IPS DF 19.7 (cell line): ENCODE results near the gene ACP3.

ENCODE experiments used
- DNase-seq: peaks from one replicate; pipeline ENCODE4 v3.0.0-alpha.2; 2013; ENCODE audit warnings: low read depth, low spot score

ACP3 gene

DNA sequence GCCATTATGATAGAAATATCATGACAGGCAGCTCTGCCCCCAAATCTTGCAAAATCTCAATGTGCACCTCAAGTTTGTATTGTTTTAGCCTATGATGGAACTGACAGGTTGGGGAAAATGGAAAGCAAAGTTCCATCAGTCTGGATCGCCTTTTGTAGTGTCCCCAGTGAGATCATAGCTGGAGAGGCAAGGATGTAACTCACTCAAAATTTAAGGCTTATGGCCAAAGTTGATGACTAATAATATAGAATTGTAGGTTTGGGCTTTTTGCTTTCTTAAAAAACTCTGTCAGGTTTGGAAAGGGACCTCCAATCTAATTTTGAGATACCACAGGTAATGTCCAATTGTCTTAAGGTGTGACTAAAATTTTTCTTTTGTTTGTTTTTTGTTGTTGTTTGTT lies 1.4 kb upstream of the ACP3 start:
- DNase-seq: no peak

DNA sequence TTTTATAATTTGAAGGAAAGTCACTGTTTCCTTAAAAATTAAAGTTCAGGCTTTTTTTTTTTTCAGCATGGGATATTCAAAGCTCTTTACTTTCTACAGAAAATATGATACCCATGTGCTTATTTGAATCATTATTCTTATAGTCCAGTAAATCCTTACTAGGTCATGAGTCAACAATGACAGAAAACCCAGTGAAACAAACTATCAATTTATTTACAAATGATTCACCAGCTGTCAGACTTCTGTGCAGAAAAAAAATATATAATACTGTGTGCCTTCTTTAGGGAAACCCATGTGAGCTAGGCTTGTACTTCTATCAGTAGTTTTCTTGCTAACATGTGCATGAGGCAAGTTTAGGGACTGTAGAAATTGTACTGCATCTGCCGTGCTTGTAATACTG lies 1.2 kb downstream of the ACP3 start:
- no peak for DNase-seq

DNA sequence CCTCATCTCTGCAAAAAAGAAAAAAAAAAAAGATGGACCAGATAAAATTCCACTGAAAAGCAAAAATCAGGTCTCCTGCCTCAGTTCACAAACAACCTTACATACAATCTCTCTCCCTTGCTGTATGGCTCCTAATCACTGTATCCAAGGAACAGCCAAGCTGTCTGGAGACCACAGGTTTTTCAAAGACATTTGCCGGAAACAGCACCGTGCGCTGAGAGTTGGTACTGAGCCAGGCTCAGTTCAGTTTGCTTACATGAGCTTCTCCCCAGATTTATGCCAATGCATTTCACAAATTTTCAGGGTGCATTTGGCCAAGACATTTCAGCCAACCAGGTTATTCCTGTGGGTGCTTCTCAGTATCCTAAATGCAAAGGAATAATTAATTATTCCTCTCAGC lies 4.1 kb downstream of the ACP3 start:
- no peak for DNase-seq

DNA sequence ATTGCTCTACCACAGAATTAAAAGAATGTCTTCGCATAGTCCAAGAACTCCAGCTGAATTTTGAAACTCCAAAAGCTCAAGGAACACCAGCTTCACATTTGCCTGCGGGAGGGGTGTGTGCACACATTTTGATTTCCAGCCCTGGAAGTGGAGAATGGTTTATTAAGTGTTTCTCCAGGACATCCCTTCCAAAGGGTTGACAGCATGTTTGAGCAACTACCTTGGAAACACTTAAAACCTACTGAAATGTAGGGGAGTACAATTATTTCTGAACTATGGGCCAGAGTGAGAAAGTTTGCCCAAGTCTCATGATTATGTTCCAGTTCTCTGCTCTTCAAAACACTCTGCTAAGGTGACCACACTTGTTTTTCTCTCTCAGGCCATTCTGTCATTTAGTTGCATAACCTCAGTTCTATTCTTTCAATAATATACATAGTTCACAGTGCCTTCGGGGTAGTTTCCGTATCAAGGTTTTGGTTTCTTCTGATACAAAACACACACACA lies 7.9 kb downstream of the ACP3 start:
- DNase-seq: no peak

DNA sequence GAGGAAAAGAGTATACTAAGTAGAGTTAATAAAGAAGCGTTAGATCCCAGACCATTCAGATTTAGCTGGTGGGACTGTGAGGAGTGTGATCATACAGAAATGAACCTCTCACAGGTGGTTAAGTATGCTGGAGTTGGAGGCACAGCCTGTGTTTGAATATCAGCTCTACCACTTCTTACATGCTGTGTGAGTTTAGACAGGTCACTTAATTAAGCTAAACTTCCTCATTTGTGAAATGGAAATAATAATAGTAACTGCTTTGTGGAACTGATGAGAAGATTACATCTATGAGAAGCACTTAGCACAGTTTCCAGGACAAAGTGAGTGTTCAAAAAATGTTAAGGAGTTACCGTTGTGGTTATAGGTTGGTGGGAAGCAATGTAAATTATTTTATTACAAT lies 8.4 kb downstream of the ACP3 start:
- no peak for DNase-seq

DNA sequence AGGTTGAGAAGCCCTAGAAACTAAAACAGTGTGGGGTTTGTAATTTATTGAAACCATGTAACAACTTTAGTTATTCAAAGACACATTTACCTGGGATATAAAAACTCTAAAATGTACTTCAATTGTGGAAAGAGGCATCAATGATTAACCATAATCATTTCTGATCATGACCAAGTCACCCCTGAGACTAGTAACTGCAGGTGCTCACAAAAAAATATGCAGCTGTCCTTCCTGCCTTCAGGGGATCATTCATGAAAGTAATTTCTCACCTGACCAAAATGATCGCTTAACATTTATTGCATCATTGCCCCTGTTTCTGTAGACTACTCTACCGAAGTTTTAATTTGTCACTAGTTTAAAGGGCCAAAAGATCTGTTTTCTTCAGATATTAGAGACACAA lies 9.0 kb downstream of the ACP3 start:
- DNase-seq: no peak

DNA sequence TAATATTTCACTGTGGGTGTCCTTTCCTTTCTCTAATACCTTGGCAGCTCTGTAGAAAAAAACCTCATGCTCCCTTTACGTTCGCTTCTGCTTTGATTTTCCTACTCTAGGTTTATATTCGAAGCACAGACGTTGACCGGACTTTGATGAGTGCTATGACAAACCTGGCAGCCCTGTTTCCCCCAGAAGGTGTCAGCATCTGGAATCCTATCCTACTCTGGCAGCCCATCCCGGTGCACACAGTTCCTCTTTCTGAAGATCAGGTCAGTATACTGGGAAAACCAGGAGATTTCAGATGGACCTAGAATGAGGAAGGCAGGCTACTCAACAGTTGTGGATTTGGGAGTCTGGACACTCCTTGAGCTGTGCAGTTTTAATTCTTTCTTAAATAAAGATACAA lies 14.9 kb downstream of the ACP3 start:
- no peak for DNase-seq

DNA sequence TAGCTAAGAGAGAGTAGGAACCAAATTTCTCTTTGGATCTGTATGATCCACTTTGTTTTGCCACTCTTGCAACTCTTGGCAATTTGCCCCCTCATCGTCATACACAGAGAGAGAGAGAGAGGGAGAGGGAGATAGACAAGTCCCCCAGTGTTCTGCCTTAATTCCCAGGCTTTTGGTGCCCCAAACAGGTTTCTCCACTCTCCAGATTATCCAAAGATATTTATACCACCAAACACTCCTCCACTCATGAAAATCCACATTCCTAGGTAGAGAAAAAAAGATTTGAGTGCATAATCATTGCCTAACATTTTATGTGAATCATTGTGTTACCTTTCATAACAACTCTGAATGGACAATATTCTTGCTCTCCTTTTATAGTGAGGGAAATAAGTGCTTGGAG lies 15.3 kb downstream of the ACP3 start:
- DNase-seq: no peak

DNA sequence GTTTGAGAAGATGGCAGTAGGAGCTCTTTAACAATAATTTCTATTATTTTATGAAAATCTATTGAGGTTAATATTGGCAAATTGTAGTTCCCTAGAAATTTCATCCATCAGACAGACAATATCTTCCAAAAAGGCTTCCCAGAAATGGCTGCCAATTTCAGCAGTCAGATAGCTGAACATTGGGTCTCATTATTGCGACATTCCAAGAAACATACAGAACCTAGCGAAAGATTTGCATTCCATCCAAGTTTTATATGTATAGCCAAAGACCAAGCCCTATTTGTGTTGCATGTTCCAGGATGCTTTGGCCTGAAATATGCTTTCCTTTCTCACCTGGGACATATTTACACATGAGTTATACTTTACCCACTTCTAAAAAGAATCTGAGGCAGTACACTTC lies 24.5 kb downstream of the ACP3 start:
- no peak for DNase-seq

DNA sequence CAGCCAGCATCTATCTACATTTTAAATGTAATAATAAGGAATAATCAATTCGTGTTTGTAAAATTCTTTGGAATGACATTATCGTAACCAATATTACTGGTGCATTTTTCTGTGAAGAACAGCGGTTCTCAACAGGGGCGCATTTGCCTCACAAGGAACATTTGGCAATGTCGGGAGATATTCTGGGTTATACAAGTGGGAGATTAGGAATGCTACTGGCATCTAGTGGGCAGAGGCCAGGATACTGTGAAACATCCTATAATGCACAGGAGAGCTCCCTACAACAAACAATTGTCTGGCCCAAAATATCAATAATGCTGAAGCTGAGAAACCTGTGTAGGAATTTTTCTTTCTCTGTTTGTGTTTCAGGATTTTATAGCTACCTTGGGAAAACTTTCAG lies 25.0 kb downstream of the ACP3 start:
- DNase-seq: no peak

DNA sequence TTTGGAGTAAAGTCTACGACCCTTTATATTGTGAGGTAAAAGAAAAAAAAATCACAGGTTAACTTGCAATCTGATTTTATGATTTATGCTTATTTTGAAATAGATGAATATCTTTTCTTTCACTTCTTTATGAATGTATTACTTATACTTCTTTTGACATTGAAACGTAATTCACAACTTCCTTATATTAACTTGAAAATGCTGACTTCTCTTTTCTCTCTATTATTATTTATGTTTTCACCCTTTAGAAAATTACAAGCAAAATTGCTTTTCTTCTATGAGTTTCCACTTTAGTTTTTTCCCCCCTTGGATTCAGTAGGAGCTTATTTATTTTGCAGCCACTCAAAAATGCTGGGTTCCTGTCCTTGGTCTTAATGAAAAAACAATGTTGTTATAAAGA lies 25.4 kb downstream of the ACP3 start:
- no peak for DNase-seq

DNA sequence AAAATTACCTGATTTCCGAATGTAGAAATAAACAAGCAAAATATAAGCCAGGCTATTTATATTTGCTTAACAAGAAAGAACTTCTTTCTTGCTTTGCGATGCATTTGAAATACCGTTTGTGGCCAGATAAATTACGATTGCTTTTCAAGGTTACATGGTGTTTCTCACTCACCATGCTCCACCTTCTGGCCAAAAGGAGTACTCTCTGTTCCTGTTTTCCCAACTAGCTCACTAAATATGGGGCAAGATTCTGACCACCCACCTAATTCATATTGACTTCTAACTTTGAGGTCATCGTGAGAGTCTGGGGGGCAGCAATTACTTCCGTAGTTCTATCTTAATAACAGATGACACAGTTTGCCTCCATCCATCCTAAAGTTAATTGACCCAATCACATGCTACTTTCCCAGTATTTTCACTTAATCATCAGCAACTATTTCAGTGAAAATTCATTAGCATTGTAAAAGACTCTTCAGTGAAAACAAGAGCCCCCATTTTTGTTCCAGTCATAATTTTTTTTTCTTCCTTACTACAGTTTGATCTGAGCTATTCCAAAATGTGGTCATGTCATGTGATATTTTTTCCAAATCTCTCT lies 25.9 kb downstream of the ACP3 start:
- DNase-seq: no peak

DNA sequence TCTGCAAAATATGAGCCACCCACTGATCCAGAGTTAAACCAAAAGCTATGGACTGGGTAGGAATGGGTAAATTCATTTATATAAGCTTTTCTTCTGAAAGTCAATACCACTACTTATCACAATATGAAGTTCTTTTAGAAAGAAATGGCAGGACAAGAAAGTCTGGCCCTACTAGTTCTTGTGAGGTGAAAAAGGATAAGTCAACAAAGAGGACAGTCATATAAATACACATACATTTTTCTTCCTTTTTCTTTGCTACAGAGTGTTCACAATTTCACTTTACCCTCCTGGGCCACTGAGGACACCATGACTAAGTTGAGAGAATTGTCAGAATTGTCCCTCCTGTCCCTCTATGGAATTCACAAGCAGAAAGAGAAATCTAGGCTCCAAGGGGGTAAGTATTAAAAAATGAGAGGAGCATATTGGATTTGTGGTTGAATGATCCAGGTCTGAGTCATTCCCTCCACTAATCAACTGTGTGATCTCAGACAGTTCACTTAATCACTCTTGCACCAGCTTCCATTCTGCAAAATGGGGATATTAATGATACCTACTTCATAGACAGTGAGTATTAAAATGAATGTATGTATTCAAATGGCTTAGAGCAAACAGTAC lies 27.6 kb downstream of the ACP3 start:
- DNase-seq: no peak

DNA sequence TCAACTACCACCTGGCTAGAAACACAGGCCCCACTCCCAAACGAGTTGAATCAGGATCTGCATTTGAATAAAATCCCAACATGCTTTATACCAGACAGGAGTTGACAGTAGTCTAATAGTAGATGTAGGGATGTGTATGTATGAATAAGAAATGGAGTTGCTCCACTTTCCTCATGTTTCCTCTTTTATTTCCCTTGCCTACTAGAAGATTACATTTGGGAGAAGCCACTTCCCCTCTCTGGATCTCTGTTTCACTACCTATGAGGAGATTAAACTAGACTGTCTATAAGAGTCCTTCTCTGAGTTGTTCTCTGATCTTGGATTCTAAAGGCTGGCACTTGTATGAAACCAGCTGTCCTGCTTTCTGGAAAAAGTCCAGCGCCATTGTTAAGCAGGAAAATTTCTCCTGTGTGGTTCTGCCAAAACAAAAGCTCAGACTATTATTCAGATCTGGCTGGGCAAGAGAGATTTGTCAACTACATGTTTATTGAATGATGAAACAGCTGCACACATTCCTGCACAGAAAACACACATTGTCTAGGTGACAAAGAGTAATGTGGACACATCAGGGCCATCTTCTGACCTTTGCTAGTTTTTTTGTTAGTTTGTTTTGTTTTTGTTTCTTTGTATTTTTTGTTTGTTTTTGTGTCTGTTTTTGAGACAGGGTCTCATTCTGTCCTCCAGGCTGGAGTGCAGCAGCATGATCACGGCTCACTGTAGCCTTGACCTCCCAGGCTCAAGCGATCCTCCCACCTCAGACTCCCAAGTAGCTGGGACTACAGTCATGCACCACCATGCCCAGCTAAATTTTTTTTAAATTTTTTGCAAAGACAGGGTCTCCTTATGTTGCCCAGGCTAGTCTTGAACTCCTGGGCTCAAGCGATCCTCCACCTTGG lies 29.9 kb downstream of the ACP3 start:
- DNase-seq: no peak

DNA sequence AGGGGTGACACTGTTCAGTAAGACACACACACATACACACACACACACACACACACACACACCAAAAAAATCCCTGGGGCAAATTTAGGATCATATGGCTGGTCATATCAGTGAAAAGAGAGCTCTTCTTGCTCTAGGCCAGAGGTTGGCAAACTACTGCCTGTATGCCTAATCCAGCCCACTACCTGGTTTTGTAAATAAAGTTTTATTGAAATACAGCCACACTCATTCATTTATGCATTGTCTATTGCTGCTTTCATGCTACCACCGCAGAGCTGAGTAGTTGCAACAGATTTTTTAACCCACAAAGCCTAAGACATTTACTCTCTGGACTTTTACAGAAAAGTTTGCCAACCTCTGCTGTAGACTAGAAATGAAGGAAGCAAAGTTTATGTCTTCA lies 30.6 kb downstream of the ACP3 start:
- DNase-seq: no peak

DNA sequence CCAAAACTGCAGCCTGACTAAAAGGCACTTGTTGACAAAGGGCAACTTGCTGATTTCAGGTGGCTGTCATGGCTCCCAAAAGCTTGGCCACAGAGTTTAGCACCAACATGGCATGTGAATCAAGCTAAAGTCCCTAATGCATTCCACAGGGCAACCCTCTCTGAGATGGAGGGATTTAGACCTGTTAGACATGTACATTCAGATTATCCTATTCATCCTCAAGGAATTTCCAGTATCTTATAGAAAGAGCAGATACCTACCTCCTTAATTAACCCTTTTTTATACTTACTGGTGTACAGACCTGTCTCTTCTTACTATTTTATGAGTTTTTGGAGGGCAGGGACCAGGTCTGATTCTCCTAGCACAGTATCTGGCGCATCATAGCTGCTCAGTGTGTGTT lies 31.3 kb downstream of the ACP3 start:
- DNase-seq: no peak

DNA sequence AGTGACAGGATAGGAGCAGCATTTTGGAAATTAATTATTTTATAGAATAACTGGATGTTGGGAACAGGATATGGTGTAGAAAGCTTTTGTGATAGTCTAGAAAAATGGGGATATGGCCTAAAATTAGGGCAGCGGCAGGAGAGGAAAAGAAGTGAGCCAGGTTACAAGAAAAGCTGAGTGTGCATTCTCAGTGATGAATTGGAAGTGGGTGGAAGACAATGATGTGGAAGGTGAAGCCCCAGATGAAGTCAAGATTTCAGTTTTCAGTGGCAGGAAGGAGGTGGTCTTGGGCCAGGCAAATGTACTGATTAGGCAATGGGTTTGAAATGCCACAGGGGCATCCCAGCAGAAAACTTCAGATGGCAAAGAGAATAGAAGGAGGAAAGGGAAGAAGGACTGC lies 33.6 kb downstream of the ACP3 start:
- no peak for DNase-seq

DNA sequence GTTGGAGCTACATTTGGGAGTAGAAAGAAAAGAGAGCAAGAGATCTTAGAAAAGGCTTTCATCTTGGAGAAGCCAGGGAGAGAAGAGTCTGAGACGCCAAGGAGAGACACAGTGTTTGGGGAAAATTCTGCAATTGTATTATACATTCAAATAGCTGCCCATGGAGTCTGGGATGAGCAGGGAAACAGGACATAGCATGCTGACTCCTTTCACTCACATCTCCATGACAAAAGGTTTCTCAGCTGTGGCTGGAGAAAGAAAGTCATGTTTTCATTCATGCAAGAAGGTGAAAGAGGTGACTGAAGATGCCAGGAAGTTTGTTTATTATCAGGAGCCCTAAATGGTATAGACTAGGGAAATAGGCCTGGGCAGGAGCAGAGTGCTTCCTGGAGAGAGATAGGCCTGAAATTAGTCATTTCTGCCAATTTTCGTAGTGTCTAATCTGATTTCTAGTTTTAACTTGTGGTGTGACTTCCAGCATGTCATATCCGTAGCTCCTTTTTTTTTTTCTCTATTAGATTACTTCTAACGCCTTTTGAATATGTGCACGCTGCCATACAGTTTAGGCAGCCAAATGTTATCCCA lies 34.1 kb downstream of the ACP3 start:
- DNase-seq: peak; percentile 52

DNA sequence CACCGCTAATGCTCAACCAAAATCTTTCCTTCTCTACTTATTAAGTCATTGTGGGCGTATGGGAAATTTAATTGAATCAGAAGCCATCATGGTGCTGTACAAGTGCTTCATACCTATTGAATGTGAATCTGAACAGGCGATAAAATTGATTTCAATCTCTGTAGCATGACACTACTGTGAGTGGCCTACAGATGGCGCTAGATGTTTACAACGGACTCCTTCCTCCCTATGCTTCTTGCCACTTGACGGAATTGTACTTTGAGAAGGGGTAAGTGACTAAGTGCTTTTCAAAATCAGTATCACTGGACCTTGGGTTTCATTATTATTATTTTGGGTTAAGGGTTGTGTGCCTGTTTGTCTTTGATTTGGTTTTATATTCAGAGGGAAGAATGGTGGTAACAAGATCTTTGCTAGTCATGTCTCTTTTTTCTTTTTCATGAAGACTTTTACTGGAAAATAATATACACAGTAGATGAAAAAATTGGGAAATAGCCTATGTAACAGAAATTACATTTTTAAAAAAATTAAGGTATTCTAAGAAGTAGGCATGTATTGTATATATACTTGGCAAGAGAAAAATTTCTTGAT lies 35.4 kb downstream of the ACP3 start:
- no peak for DNase-seq

DNA sequence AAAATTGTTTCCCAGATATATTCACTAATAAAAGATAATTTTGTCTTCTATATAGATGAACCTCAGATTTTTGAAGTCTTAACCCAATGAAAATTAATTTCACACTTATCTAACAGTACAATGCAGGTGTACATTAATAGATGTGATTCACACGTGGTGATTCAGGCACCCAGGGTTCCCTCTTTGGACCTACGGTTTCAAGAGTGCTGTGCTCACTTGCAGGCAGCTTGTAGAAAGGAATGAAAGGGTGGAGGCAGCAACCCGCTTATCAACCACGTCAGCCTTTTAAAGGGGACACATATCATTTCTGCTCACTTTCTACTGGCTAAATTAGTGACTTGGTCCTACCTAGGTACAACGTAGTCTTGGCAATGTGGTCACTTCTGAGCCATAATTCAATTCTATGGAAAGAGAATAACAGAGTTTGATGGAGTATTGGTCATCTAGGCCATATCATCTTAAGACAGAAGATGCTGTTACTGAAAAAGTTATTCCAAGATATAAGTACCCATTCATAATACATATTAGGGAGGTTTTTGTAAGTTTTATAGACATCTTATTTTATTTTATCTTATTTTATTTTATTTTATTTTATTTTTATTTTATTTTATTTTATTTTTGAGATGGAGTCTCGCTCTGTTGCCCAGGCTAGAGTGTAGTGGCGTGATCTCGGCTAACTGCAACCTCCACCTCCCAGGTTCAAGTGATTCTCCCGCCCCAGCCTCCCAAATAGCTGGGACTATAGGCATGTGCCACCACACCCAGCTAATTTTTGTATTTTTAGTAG lies 37.9 kb downstream of the ACP3 start:
- DNase-seq: no peak

DNA sequence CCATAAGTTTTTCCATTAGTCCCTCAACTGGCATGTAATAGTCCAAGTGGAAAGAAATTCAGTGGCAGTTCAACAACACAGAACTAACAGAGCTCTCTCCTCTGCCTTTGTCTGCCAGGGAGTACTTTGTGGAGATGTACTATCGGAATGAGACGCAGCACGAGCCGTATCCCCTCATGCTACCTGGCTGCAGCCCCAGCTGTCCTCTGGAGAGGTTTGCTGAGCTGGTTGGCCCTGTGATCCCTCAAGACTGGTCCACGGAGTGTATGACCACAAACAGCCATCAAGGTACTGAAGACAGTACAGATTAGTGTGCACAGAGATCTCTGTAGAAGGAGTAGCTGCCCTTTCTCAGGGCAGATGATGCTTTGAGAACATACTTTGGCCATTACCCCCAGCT lies 39.4 kb downstream of the ACP3 start:
- no peak for DNase-seq
